Kidney (tissue), 14 donors: ENCODE data around the gene RNF213. TPM values are rescaled to one million over a fixed set of nuclear protein-coding genes. Genes with fewer than 3 reads are reported as not detected.
A peak's percentile ranks its signal among the peaks of the same experiment; 100 is the strongest.

Experiments
- DNase-seq, 5 donors: peaks; one replicate each; pipeline ENCODE4 v3.0.0-alpha.2; 2013 to 2020
- FAIRE-seq: peaks from 2 replicates; lab custom pipeline; 2012; peaks lifted over from hg19 to GRCh38; lab: Jason Lieb, UNC
- H3K27ac ChIP-seq, 2 donors: one replicate each; pipeline ENCODE4 v1.7.0; 2013; ENCODE audit warnings: low read depth in 2 of 2, low read length in 2 of 2, inconsistent platforms in 1 of 2
- H3K27me3 ChIP-seq: one replicate; pipeline ENCODE4 v1.7.1; 2013; ENCODE audit warnings: low read length, inconsistent platforms; ENCODE audit not compliant: control insufficient read depth, insufficient read depth
- H3K36me3 ChIP-seq, 3 donors: one replicate each; pipeline versions ENCODE4 v1.7.0 to v1.7.1; 2013; ENCODE audit warnings: low read length in 3 of 3, control low read depth in 1 of 3, inconsistent platforms in 1 of 3; ENCODE audit not compliant: insufficient read depth in 3 of 3, control insufficient read depth in 2 of 3
- H3K4me1 ChIP-seq, 3 donors: one replicate each; pipeline versions ENCODE4 v1.7.0 to v1.7.1; 2013; ENCODE audit warnings: low read length in 3 of 3, inconsistent platforms in 1 of 3, low read depth in 1 of 3; ENCODE audit not compliant: control insufficient read depth in 2 of 3, insufficient read depth in 2 of 3
- H3K4me3 ChIP-seq, 3 donors: one replicate each; pipeline versions ENCODE4 v1.7.0 to v1.8.1; 2013; ENCODE audit warnings: low read length in 3 of 3, control low read depth in 1 of 3, inconsistent platforms in 1 of 3
- H3K9ac ChIP-seq, 3 donors: one replicate each; pipeline versions ENCODE4 v1.7.0 to v1.7.1; 2013; ENCODE audit warnings: low read length in 3 of 3, control low read depth in 1 of 3, inconsistent platforms in 1 of 3
- H3K9me3 ChIP-seq, 3 donors: one replicate each; pipeline versions ENCODE4 v1.7.0 to v1.7.1; 2013; ENCODE audit warnings: low read length in 3 of 3, control low read depth in 1 of 3, inconsistent platforms in 1 of 3; ENCODE audit not compliant: control insufficient read depth in 2 of 3, insufficient read depth in 1 of 3
- CTCF ChIP-seq: IDR thresholded peaks from 3 replicates; pipeline ENCODE4 v1.5.1; 2012; ENCODE audit warnings: mild to moderate bottlenecking, moderate library complexity, borderline replicate concordance; ENCODE audit not compliant: insufficient read depth; ENCODE audit errors: extremely low read depth
- intact Hi-C: fragments of 100-400 bp; cut with DNase I; formaldehyde crosslinking; loops from one replicate; pipeline ENCODE4 v1.11.1; 2022
- polyA plus RNA-seq: library from polyadenylated mRNA; stranded (reverse); fragments of 350-450 nt; fragmentation: Illumina TruSeq; extraction: RNeasy Lipid Tissue Mini Kit (QIAGEN cat#74804); gene quantifications from one replicate; pipeline ENCODE4 v1.2.3, GENCODE V29; 2014; ENCODE audit warnings: low read depth, low replicate concordance; ENCODE audit not compliant: insufficient read depth
- total RNA-seq: library from RNA; stranded (reverse); fragmentation: NEBNext Ultra II Directional; extraction: Animal tissue kit (Norgen Biotek cat#: 25700); gene quantifications from one replicate; pipeline ENCODE4 v1.2.1, GENCODE V29; 2021
- donor health status: control.
- donor health status: control.
- donor health status: control.
- donor health status: control.
- donor health status: control.
- donor health status: DM: yes; HTN: yes; CAD: no.
- donor health status: Normal renal cell carcinoma (clear cell type).

RNF213 gene
- total and polyA plus RNA-seq, 2 donors from 2014 or later: 43.4 to 276 TPM

- H3K9me3 ChIP-seq: no peaks in the 10 kb centered on the region
- intact Hi-C loops: no loop called here
Observed at GRCh38 chr17:80291691-80292487, 31.2 kb downstream of the RNF213 start.

GRCh38 chr17:80292521-80292971, 31.9 kb downstream of the RNF213 start:
- intact Hi-C loops: no loop called here
- H3K9me3 ChIP-seq: no peaks in the 10 kb centered on the region
- DNase-seq: peak; percentile 67 to 84 (median 73)

More at GRCh38 chr17:80291691-80292487, 31.2 kb downstream of the RNF213 start:
- no peak overlapping the region for H3K9ac ChIP-seq
- peak in 1 of 5 donors; percentile 32 for DNase-seq
- H3K4me1 ChIP-seq: no peaks in the 10 kb centered on the region
- FAIRE-seq: no peak
- H3K36me3 ChIP-seq: peaks cover 5 to 62% (median 48%) of the 10 kb centered on the region in 3 donors
- H3K4me3 ChIP-seq: no peak overlapping the region
- H3K27ac ChIP-seq: no peak overlapping the region
- no peaks in the 10 kb centered on the region for H3K27me3 ChIP-seq
- TF ChIP-seq CTCF: no peak

GRCh38 chr17:80294210-80294609, 33.6 kb downstream of the RNF213 start:
- Histone ChIP-seq H3K36me3 (peaks cover 8 to 61% (median 57%) of the 10 kb centered on the region in 3 donors), H3K4me3 (no peak overlapping the region), H3K9ac (no peak overlapping the region), H3K9me3 (no peaks in the 10 kb centered on the region), H3K27ac (no peak overlapping the region), H3K27me3 (no peaks in the 10 kb centered on the region), H3K4me1 (no peaks in the 10 kb centered on the region)
- FAIRE-seq (no peak), DNase-seq (peak in 1 of 5 donors; percentile 32)
- intact Hi-C loops: no loop called here
- TF ChIP-seq CTCF: no peak

More at GRCh38 chr17:80292521-80292971, 31.9 kb downstream of the RNF213 start:
- H3K9ac ChIP-seq: no peak overlapping the region
- H3K36me3 ChIP-seq: peaks cover 5 to 63% (median 48%) of the 10 kb centered on the region in 3 donors
- H3K27me3 ChIP-seq: no peaks in the 10 kb centered on the region
- no peaks in the 10 kb centered on the region for H3K4me1 ChIP-seq
- H3K4me3 ChIP-seq: no peak overlapping the region
- no peak overlapping the region for H3K27ac ChIP-seq
- no peak for FAIRE-seq
- TF ChIP-seq CTCF: no peak
